NCI-H2081 (cell line): Measurements from ENCODE around the gene VSNL1.

Experiments
- DNase-seq, 2 experiments: peaks; one replicate each; lab custom pipeline; 2025; lab: John Stamatoyannopoulos, UW

VSNL1 gene

DNA sequence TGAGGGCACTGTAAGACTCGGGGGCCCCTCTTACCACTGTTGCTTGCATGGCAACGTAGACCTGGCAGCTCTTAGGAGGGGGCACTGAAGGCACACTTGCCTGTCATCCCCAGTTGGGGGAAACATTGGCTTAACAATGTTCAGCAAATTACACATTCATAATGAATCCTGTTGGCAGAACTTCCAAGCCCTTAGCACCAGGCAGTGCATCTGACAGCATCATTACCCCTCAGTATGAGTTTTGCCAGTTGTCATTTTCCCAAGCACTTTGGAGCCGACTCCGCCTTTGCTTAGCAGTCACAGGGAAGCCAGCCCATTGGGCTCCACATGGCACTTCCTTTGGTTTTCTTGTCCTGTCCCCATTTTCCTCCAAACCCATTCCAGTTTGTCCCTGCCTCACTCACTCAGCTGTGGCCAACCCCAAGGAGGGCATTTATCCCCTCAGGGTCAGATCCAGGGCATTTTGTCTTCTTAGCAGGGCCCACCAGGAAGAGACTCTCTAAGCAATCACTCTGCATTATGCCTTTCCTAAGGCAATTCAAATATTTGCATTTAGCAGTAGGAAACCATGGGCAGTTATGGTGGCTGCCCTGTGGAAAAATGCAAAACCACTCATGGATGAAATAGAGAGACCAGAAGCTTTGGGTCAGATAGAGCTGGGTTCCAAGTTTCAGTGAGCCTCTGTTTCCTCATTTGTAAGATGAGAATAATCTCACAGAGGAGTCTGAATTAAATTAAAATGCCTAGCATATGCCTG is 73.9 kb downstream of the VSNL1 start:
- DNase-seq, result peak in 1 of 2 experiments; percentile 14

DNA sequence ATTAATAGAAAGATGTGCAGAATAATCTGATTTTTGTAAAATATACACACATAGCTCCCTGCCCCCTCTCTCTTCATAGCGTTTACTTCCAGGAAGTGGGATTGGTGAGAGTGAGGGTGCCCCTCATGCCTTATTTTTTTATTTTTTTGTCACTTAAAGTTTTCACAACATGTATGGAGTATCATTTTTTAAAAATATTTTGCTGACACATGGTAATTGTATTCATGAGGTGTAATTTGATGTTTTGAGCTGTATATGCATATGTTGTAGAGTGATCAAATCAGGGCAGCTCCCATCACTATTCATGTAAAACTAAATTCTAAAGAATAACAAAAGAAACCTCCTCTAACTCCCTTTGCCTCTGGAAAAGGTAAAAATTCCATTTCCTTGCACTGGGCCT is 74.7 kb downstream of the VSNL1 start:
- no peak for DNase-seq

DNA sequence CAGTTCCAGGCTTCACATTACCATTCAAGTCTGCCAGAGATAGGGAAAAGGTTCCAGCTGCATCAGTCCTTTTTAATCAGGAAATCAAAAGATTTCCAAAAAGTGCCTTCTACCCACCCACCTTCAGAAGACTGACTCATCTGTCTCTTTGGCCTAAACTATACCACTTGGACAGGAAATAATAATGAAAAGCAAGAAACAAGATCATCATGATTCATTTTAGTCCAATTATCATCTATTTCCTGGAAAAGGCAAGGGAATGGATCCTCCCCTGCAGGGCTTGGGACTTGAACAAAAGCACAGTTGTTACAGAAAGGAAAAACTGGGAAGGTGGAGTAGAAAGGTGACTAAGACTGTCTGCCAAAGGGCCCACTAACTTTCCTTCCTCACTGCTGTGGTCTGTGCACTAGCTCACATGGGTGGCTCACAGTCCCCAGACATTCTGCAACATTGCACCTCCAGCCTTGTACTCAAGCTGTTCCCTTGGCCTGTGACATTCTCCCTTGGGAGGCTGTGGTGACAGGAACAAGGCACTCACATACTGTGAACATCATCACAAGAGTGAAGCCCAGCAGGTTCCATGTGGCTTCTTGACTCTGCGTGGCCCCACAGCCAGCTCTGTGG is 75.3 kb downstream of the VSNL1 start:
- no peak for DNase-seq

DNA sequence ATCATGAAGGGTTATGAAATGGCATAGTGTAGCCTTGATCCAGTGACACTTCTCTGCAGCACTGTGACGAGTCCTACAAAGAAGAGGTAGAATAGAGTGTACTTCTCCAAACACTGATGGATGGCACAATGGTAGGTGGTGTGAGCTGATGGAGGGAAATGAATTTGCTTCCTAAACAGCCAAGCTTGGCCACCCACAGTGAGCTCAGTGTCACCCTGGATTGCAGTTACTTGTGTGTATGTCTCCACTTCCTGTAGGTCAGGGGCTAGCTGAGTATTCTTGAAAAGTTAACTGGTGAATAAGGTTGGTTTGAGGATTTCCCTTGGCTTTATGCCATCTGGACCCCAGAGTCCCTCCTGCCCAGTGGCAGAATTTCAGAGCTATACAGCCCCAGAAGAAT is 75.9 kb downstream of the VSNL1 start:
- DNase-seq, result no peak

DNA sequence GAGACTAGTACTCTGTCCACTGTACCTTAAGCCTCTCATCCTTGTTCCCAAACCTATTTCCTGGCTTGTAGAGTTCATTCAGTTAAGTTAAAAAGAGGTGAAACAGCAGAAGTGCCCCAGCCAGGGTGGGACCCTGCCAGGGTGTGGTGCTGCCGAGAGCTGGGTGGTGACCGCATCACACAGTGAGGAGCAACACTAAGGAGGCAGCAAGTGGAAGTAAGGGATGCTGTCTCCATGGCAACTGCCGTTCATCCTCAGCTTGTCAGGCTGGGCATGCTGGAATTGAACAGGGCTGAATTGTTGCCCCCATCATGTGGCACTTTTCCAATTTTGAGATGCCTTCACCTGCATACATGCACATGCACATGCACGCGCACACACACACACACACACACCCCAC is 77.0 kb downstream of the VSNL1 start:
- no peak for DNase-seq

DNA sequence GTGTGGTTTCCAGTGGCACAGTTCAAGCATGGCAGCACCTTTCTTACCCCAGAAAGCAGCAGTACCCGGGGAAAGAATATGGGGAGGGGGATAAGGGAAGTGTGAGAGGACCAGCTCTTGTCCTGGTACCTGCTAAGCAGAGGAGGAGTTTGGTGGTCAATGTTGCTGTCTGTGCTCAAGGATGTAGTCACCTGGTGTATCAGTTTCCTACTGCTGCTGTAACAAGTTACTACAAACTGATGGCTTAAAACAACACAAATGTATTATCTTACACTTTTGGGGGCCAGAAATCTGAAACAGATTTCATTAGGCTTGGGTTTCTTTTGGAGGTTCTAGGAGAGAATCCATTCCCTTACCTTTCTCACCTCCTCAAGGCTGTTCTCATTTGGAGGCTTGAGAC is 77.5 kb downstream of the VSNL1 start:
- DNase-seq, result no peak

DNA sequence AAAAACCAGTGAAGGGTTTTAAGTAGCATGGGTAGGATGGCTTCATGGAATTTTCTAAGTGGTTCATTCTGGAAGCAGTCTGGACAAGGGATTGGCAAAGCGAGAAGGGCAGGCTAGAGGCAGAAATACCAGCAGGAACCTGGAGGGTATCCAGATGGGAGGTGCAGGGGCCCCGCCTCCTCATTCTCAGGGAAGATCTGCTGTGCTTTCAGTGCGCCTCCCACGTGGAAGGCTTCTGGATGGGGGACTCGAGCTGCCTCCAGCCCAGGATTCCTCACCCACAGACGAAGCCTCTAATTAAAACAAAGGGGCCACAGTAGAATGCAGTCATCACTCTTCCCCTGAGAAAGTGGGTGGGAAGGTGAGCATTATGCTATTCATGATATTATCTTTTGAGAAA is 79.8 kb downstream of the VSNL1 start:
- peak in 1 of 2 experiments; percentile 10 for DNase-seq

DNA sequence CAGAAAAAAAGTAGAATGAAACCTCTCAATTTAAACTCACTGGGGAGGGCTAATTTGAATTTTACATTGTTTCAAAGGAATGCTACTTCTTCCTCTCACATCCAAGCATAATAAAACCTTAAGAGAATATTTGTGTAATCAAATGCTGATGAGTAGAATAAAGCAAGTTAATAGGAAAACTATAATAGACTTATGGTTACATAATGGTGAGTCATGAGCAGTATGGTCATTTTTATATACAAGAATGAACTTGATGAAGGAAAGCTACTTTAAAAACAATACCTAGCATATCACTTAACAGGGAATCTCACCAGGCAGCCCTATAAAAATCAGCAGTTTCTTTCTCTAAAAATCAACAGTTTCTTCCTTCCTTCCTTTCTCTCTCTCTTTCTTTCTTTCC is 80.3 kb downstream of the VSNL1 start:
- DNase-seq, result no peak

DNA sequence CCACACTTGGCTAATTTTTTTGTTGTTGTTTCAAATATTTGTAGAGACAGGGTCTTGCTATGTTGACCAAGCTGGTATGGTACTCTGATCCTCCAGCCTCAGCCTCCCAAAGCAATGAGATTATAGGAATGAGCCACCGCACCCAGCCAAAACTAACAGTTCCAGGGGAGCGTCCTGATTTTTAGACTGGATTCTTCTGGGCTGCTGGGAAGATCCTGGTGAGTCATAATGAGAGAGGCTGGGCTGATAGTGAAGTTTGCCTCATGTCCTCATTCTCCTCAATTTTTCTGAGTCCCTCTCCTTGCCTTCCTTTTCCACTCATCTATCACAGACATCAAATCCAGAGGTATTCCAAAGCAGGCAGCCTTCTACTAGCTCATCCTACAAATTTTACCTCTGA is 81.3 kb downstream of the VSNL1 start:
- DNase-seq, result no peak

DNA sequence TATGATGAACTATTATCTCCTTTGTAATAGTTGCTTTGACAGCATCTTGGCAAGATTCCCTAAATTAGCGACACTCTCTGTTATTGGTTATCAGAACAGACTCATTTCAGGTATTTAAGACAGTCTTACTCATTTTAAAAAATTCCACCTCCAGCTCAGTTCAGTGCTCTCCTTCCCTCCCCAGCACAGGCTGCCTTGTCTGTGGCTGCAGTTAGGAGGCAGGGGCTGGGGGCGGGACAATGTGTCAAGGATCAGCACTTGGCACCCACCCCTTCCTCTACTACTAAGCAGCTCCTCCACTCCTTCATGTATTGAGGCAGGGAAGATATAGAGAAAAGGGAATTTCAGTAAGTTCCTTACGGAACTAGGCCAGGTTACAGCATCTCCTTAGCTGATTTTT is 85.0 kb downstream of the VSNL1 start:
- no peak for DNase-seq

DNA sequence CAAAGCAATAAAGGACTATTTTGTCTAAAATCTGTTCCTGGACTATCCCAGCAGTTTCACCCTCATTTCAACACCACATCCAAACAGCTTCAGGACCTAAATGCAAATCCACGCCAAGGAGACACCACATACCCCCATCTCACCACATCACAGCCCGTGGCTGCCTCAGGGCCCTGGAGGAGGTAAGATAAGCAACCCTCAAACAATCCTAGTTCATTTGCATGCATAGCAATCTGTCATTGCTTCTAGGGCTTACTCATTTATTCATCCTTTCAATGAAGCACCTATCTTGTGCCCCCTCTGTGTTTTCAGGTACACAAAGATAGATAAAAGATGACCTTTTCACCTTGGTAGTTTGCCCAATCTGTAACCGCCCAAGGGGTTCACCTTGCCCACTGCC is 86.5 kb downstream of the VSNL1 start:
- no peak for DNase-seq

DNA sequence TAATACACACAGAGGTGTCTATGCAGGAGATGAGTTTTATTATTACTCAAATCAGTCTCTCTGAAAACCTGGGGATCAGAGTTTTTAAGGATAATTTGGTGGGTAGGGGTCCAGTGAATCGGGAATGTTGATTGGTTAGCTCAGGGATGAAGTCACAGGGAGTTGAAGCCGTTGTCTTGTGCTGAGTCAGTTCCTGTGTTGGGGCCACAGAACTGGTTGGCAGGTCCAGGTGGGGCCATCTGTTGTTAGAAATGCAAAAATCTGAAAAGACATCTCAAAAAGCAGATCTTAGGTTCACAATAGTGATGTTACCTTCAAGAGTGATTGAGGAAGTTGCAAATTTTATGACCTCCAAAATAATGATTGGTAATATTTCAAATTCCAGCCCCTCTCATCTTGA is 86.9 kb downstream of the VSNL1 start:
- no peak for DNase-seq

DNA sequence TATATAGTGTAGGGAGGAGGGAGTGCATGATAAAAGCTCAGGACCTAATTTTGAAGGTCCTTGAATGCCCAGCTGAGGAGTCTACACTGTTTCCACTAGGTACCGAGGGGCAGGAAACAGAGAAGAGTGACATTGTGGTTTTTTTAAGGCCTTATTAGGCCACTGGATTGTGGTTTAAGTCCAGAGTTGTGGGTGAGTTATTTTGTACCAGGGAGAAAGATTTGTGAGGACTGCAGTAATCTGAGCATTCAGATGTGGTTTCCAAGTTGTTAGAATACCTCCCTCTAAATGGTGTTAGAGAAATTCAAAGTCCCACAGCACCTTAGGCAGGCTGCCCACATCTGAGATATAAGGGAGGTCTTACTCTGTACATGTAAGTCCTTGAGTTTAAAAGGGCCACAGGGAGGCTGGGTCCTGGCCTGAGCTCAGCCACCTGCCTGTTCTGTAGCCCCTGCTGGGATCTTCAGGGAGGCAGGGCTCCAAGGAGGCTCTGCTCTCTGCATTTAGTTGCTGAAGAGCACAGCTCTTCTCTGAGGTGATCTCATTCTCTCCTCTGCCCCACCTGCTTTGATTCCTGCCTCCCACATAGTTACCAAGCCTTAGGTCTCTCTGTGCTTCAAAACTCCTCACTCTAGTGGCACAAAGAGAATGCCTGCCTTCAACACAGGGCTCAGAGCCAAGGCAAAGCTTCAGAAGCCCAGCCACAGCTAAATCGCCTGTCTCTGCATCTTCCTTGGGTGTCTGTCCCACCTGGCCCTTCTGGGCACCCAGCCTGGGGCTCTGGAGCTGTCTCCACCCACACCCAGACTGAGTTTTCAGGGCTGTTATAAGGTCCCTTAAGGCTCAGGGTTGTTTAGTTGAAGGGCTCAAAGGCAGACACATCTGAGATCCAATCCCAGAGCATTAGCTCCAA is 88.1 kb downstream of the VSNL1 start:
- DNase-seq, result no peak

DNA sequence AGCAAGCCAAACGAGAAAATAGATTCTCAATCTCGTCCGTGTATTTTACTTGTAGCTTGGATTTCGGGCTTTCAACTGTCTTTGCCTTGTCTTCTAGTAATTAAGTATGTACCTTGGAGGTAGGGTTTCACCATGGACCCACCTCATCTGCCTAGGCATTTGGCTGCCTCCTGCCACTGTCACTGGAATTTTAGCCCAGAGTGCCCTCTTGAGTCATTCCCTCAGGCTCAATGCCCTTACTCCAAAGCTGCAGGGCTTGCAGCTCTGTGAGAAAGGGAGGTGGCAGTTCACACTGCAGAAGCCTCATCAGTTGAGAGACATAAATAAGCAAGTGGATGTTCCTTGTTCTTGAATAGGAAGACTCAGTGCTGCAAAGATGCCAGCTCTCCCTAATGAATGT is 89.6 kb downstream of the VSNL1 start:
- DNase-seq, result no peak

DNA sequence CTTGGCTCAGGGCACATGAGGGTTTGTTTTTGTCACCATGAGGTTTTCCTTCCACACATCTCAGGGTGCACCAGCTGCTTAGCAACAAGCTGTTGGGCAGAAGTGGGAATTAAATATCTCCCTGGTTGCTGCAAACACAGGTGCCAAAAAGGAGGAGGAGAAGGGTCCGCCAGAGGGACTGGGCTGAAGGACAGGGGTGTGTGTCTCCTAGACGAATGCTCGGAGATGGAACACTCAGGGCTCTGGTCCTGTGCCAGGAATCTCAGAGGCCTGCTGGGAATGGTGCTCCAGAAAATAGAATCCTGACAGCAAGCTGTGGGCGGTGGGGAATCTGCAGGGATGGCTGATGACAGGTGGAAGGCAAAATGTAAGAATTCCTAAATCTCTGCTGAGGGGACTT is 94.5 kb downstream of the VSNL1 start:
- no peak for DNase-seq

DNA sequence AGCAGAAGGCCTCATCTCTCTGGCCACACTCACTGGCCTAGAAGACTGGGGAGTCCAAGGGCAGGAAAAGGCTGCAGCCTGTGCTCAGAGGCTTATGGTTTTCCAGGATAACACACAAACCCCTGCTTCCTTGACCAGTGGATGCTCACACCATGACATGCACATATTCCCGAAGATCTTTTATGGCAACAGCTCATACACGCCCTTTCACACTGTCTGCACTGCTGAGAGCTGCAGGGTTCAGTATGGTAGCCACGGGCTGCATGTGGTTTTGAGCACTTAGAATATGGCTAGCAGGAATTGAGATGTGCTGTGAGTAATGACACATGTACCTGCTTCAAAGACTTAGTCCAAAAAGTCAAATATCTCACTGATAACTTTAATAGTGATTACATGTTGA is 95.8 kb downstream of the VSNL1 start:
- DNase-seq, result no peak

DNA sequence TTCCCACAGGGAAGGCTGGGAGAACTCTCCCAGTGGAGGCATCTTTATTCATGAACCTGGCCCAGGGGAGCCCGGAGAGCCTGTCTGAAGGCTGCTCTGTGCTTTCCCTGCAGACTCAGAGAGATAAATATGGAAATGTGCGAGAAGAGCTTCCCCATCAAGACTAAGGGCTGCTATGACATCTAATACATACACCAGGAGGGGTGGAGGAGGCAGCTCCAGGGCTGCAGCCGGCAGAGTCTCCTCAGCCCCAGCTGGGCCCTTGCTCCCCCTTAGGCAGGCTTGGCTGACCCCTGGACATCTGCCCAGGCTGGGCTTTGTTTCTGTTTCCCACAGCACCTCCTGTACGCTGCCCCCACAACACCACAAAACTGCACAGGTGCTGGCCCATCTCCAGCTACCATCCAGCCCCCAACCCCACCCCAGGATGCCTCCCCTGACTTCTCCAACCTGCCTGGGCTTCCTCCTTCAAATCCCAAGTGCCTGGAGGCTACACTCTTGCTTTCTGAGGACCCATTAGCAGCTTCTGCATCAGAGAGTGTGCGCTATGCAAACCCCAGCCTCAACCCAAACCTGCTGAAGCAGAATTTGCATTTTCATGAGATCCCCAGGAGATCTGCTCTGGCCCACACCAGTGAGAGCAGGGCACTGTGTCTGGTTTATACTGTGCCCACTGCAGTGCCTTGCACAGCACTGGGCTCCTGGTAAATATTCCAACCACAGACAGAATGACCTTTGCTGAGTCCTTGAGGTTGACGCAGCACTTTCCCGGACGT is 96.8 kb downstream of the VSNL1 start:
- DNase-seq, result no peak

DNA sequence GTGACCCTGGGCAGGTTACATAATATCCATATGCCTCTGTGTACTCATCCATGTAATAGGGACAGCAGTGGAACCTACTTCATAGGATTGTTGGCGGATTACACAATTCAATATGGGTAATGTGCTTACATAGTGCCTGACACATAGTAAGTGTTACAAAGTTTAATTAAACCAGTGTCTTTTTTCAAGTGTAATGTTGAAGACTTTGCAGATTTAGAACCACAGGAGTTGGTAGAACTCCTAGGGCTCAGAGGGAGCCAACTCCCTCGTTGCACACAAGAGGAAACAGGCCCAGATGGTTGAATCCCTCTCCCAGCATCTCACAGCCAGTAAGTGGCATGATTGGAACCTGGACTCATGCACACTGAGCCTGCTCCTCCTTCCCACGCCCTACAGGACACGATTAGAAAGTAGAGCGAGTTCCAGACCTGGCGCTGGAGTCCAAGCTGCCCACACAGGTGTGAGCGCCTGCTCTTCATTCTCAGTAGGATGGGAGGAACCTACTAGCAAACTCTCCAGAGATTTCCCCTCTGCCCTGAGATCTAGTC is 97.8 kb downstream of the VSNL1 start:
- DNase-seq, result no peak

DNA sequence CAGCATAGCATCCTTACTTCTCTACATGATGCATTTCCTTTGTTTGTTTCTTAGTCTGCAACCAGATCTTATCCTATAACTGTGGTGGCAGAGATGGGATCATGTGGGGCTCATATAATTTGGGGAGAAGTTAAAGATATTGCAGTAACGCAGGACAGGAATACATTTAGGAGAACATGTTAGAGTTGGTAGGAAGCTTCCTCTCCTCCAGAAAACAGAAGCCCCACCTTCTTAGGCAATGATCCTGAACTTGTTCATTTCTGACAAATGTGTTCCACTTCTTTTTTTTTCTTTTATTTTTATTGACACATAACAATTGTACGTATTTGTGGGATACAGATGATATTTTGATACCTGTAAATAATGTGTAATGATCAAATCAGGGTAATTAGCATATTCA is 99.9 kb downstream of the VSNL1 start:
- no peak for DNase-seq

DNA sequence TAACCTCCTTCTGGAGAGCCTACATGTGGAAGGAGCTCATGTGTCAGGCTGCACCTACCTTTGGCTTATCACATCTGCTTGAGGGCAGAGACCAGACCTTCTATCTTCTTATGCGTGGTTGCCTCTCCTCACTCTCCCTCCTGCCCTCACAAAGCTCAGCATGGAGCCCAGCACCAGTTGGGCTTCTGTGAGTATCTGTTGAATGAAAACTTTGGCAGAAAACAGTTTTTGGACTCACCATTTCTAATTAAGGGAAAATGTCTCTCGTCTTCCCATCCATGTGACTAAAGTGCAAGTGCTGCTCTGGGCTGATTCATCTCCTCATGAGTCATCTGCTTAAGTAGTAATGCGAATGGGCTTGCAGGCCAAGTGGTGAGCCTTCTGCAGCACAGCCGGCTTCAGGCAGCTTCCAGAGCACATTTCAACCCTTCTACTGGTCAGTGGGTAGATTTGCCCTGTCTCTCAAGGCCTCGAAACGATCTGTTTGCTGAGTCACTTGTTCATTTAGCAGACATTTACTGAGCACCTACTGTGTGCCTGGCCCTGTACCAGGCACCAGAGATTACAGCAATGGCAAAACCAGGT is 102.6 kb downstream of the VSNL1 start:
- DNase-seq, result no peak

DNA sequence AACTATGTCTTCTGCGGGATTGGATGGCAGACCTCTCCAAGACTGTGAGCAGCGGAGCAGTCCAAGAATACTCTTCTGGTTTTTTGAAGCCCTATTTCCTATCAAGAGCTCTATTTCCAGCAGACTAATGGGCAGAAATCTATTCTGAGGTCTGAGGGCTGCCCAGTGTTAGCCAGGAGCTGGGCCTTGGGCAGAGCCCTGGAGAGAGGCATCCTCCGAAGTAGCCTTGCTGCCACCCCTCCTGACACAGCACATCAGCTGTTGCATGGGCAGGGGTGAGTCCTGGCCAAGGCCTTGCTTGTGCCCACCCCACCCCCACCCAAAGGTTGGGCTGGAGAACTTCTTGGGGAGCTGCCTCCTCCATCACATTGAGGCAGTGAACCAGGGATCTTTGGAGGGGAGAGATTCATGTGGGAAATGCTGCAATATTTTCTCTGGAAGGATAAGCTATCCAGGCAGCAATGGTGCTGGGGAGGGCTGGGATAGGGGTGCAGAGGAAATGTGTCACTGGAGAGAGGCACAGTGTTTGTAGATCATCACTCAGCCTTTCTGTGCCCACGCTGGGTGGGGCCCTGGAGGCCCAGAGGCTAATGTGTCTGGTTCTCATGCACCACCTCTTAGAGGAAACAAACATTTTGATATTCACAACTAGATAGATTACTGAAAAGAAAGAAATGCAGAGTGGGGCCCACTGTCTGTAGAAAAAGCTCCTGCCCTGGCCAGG is 104.7 kb downstream of the VSNL1 start:
- DNase-seq, result no peak
